Measurements from ENCODE around the gene SFI1.

Gene SFI1

GRCh38 chr22:31489632-31490495 lies 6.5 kb upstream of the SFI1 start, which contains the start of gene EIF4ENIF1:
Gene EIF4ENIF1 (minus strand): TSS chr22:31489842. CDS start chr22:31488718, 1,124 bp downstream.
- TF ChIP-seq ZBTB7A (IDR thresholded peaks at IDR 0.05; ENCODE audit: low read depth) (peak; percentile 53; the same call in 1 of the 2 replicates), TAF1 (IDR thresholded peaks at IDR 0.05; ENCODE audit: low read depth) (peak; percentile 38; the same call in 1 of the 2 replicates), CEBPB (IDR thresholded peaks at IDR 0.05) (no peak), TCF12 (IDR thresholded peaks at IDR 0.05; ENCODE audit: low read depth) (peak; percentile 57; the same call in 1 of the 2 replicates), EGR1 (IDR thresholded peaks at IDR 0.05) (no peak), FOXM1 (IDR thresholded peaks at IDR 0.05; ENCODE audit: borderline replicate concordance, low read depth) (no peak), RAD21 (IDR thresholded peaks at IDR 0.05; ENCODE audit: low read depth) (no peak), EP300 (IDR thresholded peaks at IDR 0.05; ENCODE audit: borderline replicate concordance) (peak; percentile 26; the same call in 1 of the 2 replicates), CREB1 (IDR thresholded peaks at IDR 0.05; ENCODE audit: low read depth) (no peak), NFIC (IDR thresholded peaks at IDR 0.05) (no peak; the same call in 1 of the 2 replicates), TEAD4 (IDR thresholded peaks at IDR 0.05) (no peak; the same call in none of the 2 replicates), YY1 (IDR thresholded peaks at IDR 0.05; ENCODE audit: low read depth) (no peak; the same call in 1 of the 2 replicates)
- TF ChIP-seq, protein P1, sequence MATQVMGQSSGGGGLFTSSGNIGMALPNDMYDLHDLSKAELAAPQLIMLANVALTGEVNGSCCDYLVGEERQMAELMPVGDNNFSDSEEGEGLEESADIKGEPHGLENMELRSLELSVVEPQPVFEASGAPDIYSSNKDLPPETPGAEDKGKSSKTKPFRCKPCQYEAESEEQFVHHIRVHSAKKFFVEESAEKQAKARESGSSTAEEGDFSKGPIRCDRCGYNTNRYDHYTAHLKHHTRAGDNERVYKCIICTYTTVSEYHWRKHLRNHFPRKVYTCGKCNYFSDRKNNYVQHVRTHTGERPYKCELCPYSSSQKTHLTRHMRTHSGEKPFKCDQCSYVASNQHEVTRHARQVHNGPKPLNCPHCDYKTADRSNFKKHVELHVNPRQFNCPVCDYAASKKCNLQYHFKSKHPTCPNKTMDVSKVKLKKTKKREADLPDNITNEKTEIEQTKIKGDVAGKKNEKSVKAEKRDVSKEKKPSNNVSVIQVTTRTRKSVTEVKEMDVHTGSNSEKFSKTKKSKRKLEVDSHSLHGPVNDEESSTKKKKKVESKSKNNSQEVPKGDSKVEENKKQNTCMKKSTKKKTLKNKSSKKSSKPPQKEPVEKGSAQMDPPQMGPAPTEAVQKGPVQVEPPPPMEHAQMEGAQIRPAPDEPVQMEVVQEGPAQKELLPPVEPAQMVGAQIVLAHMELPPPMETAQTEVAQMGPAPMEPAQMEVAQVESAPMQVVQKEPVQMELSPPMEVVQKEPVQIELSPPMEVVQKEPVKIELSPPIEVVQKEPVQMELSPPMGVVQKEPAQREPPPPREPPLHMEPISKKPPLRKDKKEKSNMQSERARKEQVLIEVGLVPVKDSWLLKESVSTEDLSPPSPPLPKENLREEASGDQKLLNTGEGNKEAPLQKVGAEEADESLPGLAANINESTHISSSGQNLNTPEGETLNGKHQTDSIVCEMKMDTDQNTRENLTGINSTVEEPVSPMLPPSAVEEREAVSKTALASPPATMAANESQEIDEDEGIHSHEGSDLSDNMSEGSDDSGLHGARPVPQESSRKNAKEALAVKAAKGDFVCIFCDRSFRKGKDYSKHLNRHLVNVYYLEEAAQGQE (IDR thresholded peaks at IDR 0.05; ENCODE audit: low read depth) = no peak
- TF ChIP-seq, protein P2, sequence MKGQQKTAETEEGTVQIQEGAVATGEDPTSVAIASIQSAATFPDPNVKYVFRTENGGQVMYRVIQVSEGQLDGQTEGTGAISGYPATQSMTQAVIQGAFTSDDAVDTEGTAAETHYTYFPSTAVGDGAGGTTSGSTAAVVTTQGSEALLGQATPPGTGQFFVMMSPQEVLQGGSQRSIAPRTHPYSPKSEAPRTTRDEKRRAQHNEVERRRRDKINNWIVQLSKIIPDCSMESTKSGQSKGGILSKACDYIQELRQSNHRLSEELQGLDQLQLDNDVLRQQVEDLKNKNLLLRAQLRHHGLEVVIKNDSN (IDR thresholded peaks at IDR 0.05) = no peak
- TF ChIP-seq, protein P3, sequence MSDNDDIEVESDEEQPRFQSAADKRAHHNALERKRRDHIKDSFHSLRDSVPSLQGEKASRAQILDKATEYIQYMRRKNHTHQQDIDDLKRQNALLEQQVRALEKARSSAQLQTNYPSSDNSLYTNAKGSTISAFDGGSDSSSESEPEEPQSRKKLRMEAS (IDR thresholded peaks at IDR 0.05) = peak; percentile 86

- TF ChIP-seq CEBPB (IDR thresholded peaks at IDR 0.05) (no peak), YY1 (IDR thresholded peaks at IDR 0.05; ENCODE audit: low read depth) (no peak), RAD21 (IDR thresholded peaks at IDR 0.05; ENCODE audit: low read depth) (no peak), NFIC (IDR thresholded peaks at IDR 0.05) (no peak), TAF1 (IDR thresholded peaks at IDR 0.05; ENCODE audit: low read depth) (no peak), CREB1 (IDR thresholded peaks at IDR 0.05; ENCODE audit: low read depth) (no peak), ZBTB7A (IDR thresholded peaks at IDR 0.05; ENCODE audit: low read depth) (no peak), TEAD4 (IDR thresholded peaks at IDR 0.05) (no peak), EGR1 (IDR thresholded peaks at IDR 0.05) (no peak), FOXM1 (IDR thresholded peaks at IDR 0.05; ENCODE audit: borderline replicate concordance, low read depth) (no peak), TCF12 (IDR thresholded peaks at IDR 0.05; ENCODE audit: low read depth) (no peak), EP300 (IDR thresholded peaks at IDR 0.05; ENCODE audit: borderline replicate concordance) (no peak)
- TF ChIP-seq, protein P3 (IDR thresholded peaks at IDR 0.05) = no peak
- TF ChIP-seq, protein P1 (IDR thresholded peaks at IDR 0.05; ENCODE audit: low read depth) = no peak
- TF ChIP-seq, protein P2 (IDR thresholded peaks at IDR 0.05) = no peak
Measured at GRCh38 chr22:31490496-31490925, 5.8 kb upstream of the SFI1 start.

GRCh38 chr22:31491218-31491962 lies 4.9 kb upstream of the SFI1 start:
- TF ChIP-seq, protein P1 (IDR thresholded peaks at IDR 0.05; ENCODE audit: low read depth) = no peak
- TF ChIP-seq TEAD4 (IDR thresholded peaks at IDR 0.05) = no peak
- TF ChIP-seq, protein P2 (IDR thresholded peaks at IDR 0.05) = no peak
- TF ChIP-seq TAF1 (IDR thresholded peaks at IDR 0.05; ENCODE audit: low read depth) = no peak
